HG03565 (cell line): Measurements from ENCODE around the gene SLC38A2.
"Not testable (repeated sequence)": the region's sequence is repeated elsewhere in the genome, so short reads cannot be mapped to it uniquely, and the experiment has no call there.

Source experiments
- ATAC-seq: cut with Tn5 transposase; IDR thresholded peaks from one replicate; pipeline ENCODE4 v1.9.1; 2021; ENCODE audit warnings: mild to moderate bottlenecking, moderate library complexity; ENCODE audit not compliant: unreplicated experiment

Gene SLC38A2

GRCh38 chr12:46372544-46373300 lies at the start of gene SLC38A2:
Gene SLC38A2 (minus strand): TSS chr12:46372773. CDS start chr12:46371293, 1,480 bp downstream.
- peak; percentile 77 for ATAC-seq

DNA sequence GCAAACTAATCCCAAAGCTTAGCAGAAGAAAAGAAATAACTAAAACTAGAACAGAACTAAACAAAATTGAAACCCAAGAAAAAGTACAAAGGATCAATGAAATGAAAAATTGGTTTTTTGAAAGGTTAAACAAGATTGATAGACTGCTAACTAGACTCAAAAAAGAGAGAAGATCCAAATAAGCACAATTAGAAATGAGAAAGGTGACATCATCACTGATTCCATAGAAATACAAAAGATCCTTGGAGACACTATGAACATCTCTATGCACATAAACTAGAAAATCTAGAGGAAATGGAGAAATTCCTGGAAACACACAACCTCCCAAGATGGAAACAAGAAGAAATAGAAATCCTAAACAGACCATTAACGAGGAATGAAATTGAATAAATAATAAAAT lies 47.1 kb upstream of the SLC38A2 start:
- no peak for ATAC-seq

GRCh38 chr12:46415552-46415951 lies 43.0 kb upstream of the SLC38A2 start:
- no peak for ATAC-seq

GRCh38 chr12:46414591-46415268 lies 42.2 kb upstream of the SLC38A2 start:
- ATAC-seq, result no peak

DNA sequence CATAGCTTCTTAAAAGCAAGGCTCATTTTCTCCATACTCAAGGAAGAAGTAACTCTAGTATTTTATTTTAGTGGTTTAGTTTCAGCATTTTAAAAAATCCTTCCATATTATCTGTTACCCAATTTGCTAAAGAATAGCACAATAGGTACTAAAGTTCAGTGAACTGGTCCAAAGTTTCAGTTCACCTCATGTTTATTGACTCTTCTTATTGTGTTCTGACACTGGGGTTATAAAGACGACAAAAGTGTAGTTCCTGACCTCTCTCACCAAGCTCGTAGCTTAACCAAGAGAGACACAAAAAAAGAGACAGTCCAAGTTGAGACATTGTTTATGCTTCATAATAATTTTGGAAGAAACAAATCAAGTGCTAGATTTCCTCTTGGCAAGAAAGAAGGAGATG lies 40.8 kb upstream of the SLC38A2 start:
- no peak for ATAC-seq

GRCh38 chr12:46412857-46413256 lies 40.3 kb upstream of the SLC38A2 start:
- ATAC-seq, result no peak

DNA sequence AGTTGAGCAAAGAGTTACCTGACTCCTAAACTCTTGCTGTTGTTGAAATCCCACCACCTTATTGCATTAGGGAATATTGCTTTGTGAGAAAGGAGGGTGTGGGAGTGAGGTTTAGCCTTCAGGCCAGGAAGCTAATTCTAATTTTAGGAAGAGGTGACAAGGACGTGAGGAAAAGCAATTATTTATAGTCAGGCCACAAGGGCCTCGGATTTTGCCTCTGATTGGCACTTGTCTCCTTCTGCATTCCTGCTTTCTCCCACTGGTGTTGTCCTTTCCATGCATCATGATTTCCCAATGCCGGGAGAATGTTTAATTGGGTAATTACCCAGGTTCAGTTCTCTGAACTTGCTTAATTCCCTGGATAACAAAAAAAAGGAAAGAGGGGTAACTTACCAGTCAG lies 37.9 kb upstream of the SLC38A2 start:
- no peak for ATAC-seq

DNA sequence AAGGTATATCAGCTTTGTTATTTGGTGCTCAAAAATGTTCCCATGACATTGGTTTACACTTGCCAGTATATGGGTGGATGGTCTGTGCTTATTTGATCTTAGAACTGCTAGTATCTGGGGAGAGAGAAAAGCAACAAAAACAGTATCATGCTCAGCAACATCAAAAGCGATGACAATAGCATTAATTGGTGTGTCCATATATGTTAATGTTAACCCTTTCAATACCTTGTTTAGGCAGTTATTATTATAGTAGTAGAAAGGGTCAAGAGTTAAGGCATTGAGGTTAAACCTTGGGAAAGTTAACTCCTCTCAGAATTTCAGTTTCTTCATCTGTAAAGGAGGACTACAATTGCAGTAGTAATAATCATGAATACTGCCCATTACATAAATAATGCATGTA lies 37.4 kb upstream of the SLC38A2 start:
- no peak for ATAC-seq

- no peak for ATAC-seq
Observed at GRCh38 chr12:46409342-46409741, 36.8 kb upstream of the SLC38A2 start.

- no peak for ATAC-seq
Observed at GRCh38 chr12:46408441-46408840, 35.9 kb upstream of the SLC38A2 start.

DNA sequence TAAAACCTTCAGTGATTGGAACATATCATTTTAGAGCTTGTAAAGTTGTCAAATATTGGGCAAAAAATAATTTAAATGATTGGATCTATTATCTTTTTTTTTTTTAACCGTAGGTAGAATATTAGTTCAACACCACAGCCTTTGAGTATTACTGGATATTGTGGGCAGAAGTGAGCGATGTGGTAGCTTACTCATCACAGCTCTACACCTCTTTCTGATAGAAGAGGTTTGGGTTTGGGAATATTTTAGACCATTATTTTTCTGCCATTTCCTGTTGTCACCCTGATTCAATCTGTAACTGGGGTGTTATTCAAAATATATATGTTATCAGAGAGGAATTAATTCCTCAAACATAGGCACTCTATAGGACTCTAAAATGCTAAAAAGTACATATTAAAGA lies 34.8 kb upstream of the SLC38A2 start:
- no peak for ATAC-seq

GRCh38 chr12:46406352-46407027 lies 33.9 kb upstream of the SLC38A2 start:
- ATAC-seq, result no peak

DNA sequence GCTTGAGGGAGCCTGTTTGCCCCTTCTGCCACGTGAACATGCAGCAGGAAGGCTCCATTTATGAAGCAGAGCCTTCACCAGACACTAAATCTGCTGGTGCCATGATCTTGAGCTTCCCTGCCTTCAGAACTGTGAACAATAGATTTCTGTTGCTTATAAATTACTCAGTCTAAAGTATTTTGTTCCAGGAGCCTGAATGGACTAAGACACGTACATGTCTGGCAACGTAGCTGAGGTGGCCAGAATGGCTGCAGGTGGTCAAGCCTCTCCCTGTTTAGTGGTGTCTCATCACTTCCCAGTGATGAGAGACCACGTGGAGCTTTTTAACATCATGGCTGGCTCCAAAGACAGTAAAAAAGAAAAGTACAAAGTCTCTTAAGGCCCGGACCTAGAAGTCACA lies 32.2 kb upstream of the SLC38A2 start:
- ATAC-seq, result no peak

DNA sequence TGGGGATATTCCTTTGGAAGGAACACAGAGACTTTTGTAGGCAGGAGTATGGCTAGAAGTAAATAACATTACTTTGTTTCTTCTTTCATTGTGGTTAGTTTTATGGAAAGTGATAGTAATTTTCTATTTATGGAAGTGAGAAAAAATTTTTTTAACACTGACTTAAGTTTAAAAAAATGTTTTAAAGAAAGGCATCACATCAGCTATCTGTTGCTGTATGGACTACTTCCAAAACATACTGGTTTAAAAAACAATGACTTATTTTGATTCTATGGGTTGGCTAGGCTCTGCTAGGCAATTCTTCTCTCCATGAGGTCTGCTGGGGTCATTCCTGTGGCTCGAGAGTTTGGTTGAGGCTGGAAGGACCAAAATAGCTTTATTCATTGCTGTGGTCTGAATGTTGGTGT lies 31.7 kb upstream of the SLC38A2 start:
- ATAC-seq, result no peak

DNA sequence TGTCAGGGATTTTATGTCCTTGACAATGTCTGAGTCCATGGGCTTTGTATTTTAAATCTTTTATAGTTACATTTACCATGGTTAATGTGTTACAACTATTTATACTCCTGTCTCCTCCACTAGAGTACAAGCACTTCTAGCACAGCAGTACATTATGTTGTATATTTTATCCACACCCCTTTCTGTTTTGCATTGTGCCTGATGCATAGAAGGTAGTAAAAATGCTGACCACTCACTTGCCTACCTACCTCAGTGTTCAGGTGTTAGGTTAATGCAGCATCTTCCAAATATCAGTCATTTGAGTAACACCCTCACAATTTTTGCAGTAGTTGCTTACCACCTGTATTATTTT lies 31.1 kb upstream of the SLC38A2 start:
- no peak for ATAC-seq

DNA sequence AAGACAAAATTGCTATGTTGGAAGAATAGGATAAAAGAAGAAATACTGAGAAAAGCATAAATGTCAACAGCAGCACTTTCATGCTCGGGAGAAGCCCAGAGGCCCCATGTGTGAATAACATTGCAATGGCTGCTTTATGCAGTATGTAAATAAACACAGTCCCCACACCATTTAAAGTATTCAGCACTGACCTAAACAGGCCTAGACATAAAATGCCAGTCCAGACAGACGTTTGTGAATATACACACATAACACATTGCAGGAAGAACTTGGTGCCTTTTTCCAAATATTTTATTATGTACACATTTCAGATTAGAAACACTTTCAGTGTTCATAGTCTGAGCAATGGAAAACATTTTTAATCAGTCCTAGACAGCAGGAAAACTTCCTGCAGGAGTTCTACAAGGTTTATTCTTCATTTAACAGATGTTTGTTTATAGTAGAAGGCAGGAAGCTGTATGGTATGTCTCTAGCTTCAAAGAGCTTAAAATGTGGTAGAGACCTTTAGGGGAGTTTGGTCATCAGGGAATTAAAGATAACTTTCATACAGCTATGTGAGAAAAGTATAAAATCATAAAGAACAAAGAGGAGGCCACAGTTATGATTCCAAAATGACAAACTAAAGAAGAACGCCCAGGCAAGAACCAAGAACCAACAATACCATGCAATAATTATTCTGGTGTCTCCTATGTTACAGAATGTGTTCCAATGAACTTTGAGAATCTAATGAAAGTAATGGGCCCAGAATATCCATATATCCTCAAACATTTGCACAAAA lies 30.6 kb upstream of the SLC38A2 start:
- no peak for ATAC-seq

- ATAC-seq, result no peak
Observed at GRCh38 chr12:46402451-46402850, 29.9 kb upstream of the SLC38A2 start.

- no peak for ATAC-seq
Observed at GRCh38 chr12:46401662-46402061, 29.1 kb upstream of the SLC38A2 start.

DNA sequence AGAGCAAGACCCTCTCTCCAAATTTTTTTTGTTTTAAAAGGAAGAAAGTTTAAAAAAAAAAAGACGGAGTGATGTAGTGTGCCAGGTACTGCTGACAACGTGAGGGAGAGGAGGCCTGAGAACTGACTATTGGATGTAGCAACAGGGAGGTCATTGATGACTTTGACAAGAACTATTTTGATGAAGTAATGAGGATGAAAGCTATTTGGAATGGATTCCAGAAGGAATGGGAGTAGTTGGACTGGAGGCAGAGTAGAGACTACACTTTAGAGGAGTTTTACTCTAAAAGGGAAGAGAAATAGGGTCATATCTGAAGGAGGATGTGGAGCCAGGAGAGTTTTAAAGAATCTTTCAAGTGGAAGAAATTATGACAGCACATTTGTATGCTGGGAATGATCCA lies 27.8 kb upstream of the SLC38A2 start:
- no peak for ATAC-seq

- ATAC-seq, result not testable (repeated sequence)
Observed at GRCh38 chr12:46399461-46400248, 27.1 kb upstream of the SLC38A2 start.

DNA sequence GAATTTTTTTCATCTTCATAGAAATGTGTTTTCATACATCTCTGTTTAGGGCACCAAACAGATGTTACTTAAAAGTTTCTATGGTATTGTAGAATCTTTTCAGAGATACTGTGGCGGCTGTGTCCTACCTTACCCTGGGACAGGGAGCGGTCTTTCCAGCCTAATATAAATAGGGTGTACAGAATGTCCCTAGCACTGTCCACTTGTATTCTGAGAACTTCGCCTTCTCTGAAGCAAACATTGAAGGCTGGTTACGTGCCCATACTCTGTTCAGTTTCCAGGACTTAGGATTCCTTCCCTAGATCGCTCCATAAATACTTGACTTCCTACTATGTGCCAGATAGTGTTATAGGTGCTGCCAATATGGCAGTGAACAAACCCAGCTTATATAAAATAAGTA lies 24.3 kb upstream of the SLC38A2 start:
- no peak for ATAC-seq
